ENCODE measurements around the gene RPS19BP1.

RPS19BP1 gene

GRCh38 chr22:39558950-39559349 lies 26.4 kb upstream of the RPS19BP1 start:
- no peak for DNase-seq

- DNase-seq, result no peak
Observed at GRCh38 chr22:39558254-39558727, 25.7 kb upstream of the RPS19BP1 start.

- peak; percentile 42 for DNase-seq
Observed at GRCh38 chr22:39556970-39557841, 24.7 kb upstream of the RPS19BP1 start.

- no peak for DNase-seq
Observed at GRCh38 chr22:39554151-39554550, 21.6 kb upstream of the RPS19BP1 start.

- no peak for DNase-seq
Observed at GRCh38 chr22:39553429-39553828, 20.9 kb upstream of the RPS19BP1 start.

DNA sequence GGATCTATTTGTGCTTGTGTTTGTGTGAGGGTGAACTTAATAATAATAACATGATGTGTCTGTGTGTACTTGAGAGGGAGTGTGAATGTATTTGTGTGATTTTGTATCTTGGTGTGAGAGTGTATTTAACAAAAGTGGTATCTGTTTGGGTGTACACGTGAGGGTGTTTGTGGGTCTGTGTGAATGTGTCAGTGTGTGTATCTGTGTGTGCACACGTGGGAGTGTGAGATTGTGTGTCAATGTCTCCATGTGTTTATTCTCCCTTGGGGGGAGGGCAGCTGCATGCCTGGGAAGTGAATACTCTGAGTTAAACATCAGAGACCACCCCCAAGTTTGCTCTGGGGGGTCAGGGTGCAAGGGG lies 15.0 kb upstream of the RPS19BP1 start:
- DNase-seq, result no peak

DNA sequence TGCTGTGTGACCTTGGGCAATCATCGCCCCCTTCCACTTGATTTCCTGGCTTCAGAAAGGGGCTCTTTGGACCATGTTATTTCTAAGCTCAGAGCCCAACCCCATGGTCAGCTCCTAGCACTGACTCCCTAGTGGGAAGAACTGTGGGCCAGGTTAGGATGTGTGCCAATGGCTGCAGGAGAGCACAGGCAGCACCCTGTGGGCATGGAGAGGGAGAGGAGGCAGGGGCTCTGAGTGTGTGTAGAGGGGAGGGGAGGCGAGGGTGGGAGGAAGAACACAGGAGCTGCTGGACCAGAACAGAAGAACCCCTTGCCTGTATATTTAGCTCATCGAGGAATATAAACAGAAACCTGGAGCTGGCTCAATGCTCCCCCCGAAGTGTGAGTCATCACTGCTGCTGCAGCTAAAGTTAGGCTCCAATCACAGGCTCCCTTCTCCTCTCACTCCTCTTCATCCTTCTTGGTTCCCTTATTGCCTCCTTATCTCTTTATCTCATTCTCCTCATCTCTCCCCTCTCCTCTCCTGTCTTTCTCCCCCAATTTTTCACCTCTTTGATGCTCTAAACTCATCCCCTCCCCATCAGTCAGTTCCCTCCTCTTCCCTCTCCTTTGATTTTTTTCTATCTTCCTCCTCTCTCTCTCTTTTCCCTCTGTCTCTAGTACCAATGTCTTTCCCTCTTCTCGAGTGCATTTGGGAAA lies 14.5 kb upstream of the RPS19BP1 start:
- DNase-seq, result no peak

DNA sequence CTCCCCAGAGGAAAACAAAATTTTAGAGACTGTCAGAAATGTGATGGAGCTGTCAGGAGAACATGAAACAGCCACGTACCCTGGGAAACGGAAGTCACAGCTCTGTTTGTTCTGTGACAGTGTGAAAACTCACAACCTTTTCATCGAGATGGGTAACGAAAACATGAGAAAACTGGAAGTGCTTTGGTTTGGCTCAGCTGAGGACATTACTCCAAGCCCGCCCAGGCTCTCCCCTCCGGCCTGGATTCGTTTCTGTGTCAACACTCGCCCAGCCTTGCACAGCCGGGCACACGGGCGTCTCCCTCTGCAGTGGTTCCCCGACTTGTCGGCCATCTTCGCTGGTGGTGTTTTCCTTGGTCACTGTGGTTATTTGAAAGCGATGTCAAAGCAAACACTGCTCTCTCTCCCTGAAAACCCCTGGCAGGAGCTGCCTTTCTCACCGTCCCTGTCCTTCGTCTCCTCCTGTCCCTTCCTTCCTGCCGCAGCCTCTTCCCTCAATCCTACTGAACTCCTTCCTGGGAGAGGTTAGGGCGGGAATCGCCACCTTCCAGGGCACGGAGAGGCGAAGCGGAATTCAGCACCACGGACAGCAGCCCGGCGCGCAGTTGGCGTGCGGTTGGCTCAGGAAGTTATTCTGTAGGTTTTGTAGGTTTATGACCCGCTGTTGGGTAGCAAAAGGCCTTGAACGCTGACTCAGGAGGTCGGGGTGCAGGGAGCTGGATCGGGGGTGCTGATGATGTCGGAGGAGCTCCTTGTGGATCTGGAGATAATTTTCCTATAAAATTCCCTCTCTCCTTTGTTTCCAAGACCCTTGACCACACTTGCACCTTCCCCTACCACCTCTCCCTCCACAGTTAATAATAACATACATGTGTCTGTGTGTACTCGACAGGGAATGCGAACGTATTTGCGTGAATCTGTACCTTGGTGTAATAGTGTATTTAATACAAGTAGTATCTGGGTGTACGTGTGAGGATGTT lies 13.1 kb upstream of the RPS19BP1 start:
- DNase-seq, result no peak

DNA sequence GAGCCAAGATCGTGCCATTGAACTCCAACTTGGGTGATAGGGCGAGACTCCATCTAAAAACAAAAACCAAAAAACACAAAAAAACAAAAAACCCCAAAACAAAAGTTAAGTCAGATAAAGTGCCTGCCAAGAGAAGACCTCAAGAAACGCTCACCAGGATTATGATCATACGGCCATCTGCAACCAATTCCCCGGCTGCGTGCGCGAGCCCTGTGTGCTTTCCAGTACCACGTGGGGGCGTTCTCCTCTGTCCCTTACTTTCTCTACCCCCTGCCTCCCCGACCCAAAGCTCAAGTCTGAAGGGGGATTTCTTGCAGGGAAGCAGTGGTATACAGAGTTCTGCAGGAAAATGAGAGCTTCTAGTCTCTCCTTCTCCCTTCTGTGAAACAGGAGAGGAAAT lies 10.5 kb upstream of the RPS19BP1 start:
- no peak for DNase-seq

DNA sequence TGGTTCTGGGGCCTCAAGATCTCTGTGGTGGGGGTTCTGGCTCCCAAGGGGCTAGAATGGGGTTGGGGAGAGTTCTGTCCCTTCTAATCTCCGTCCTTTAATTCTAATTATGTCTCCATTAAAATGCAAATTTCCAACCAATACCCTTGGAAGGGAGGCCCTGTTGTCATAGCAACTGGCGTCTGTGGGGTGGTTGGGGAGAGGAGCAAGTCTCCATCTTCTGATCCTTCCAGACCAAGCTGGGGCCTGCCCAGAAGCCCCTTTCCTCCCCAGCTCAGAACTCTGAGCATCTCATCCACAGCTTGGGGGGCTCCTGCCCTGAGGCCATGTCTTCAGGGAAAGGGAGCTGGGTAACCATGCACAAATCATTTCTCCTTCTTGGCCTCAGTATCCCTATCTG lies 5.4 kb upstream of the RPS19BP1 start:
- no peak for DNase-seq

DNA sequence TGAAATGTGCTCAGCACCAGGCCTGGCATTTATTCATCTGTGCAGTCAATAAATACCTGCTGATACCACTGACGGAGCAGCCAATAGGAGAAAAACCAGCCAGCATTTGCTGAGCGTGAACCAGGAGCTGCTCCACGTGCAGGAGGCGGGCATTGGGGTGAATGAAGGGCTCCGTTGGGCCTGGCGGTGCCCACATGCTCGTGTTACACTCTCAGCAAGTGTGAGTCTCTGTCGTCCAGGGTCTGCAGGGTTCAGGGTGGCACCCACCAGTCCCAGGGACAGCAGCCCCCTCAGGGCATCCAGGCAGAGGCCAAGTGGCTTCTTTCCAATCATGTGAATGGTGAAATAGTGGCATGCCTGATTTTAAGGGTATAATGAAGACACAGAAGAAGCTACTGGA lies 4.2 kb upstream of the RPS19BP1 start:
- DNase-seq, result no peak

- no peak for DNase-seq
Observed at GRCh38 chr22:39535831-39536449, 3.4 kb upstream of the RPS19BP1 start.

DNA sequence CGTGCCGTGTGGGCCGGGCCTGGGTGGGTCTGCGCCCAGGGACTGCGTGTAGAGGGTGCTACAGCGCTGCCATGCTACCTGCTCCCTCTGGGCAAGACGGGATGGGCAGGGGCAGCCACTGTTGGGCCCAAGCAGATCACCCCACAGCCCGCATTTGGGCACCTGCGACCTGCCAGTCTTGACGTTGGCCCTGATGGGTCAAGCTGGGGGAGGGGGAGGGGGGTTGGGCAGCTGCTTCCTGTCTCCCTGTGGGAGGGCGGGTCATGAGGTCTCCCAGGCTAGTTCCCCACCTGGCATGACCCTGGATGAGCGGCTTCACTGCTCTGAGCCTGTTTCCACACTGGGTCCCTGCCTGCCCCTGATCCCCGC lies 2.8 kb upstream of the RPS19BP1 start:
- DNase-seq, result peak; percentile 34

DNA sequence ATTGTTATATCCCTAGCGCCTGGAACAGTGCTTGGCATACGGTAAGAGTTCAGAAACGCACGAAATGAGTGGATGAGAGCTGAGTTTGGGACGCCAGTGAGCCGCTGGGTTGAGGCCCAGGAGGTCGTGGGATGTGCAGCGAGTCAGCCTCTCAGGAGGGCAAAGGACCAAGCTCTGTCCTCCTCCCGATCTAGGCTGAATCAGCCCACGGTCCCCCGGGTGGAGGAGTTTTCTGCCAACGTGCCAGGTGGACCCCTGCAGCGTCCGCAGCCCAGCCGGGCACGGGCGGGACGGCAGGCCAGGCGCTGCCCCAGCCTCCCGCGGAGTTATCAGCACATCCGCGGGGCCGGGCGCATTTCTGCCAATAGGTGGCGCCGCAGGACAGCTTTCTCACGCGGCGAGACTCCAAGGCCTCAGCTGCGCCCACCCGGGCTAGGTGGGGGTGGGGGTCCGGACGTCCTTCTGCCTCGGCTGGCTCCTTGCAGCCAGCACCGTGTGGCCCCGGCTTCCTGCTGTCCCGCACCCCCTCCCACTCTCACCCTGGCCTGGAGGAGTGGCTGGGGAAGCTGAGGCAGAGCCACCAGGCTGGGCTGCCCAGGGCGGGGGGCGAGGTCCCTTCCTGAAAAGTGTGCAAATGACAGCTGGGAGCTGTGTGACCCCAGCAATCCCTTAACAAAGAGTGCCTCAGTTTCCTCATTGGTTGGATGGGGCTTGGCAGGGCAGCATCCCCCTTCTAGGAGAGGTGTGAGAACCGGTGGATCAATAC lies 2.2 kb upstream of the RPS19BP1 start:
- peak; percentile 62 for DNase-seq

DNA sequence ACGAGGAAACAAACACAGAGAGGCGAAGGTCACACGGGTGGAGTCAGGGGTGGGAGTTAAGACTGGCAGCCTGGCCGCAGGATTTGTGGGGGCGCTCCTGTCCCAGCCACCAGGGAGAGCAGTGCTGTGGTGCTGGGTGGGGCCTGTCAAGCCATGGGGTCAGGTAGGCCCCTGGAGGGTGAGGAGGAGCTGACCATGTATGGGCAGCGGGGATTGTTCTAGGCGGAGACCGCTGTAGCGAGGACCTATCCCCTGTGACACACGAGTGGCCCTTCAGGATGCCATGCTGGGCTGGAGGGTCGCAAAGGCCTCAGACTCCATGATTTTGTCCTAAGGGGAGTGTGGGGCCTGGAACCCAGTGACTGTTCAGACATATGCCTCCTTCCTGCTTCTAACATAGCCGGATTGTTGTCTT lies 1.6 kb upstream of the RPS19BP1 start:
- no peak for DNase-seq

GRCh38 chr22:39530692-39531331 lies 1.7 kb downstream of the RPS19BP1 start:
- DNase-seq, result no peak

- no peak for DNase-seq
Observed at GRCh38 chr22:39530116-39530515, 2.4 kb downstream of the RPS19BP1 start.

DNA sequence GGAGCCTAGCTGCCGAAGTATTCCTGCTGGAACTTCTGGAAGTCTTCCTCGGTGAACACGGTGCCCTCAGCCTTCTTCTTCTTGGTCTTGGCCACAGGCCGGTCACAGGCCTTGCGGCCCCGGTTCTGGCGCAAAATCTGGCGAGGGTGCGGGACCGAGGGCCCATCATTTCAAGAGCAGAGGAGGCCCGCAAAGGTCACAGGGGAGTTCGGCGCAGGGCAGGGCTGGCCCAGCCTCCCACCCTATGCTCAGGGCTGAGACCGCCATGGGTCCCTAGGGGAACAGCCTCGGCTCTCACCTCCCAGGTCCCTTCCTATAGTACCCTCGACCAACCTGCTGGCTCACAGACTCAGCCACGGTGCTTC lies 3.1 kb downstream of the RPS19BP1 start:
- no peak for DNase-seq

- DNase-seq, result peak; percentile 97
Observed at GRCh38 chr22:39528681-39529486, 3.7 kb downstream of the RPS19BP1 start.

DNA sequence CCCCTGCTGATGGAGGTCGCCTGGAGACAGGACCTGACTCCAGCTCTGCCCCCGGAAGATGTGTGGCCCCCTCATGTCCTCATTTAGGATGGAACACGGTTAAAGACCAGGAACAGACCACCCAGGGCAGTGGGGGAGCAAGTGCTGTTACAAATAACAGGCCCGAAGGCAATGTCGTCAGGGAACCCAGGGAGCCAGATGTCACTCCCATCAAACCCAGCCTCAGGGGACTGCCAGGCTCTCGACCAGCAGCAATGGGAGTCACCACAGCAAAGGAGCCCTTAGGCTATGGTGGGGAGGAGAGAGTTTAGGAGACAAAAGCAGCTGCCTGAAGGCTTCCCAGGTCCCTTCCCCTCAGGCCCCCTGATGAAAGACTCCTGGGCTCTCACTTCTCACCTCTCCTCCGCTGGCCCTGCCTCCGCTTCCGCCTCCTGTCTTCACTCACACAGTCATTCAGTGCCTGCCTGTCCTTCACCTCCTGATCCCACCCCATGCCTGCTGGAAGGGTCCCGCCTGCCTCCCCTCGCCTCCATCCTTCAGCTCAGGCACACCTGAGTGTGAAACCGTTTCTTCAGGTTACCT lies 4.4 kb downstream of the RPS19BP1 start:
- DNase-seq, result peak; percentile 82
